Measurements from ENCODE around the gene SCFD2.

SCFD2 gene

GRCh38 chr4:52987392-52988056 is 378.3 kb downstream of the SCFD2 start:
- TF ChIP-seq POLR2A (IDR thresholded peaks at IDR 0.05; ENCODE audit: low read depth, low read length), result no peak
- DNase-seq (ENCODE audit: insufficient read length, low spot score) (no peak), FAIRE-seq (no peak)

DNA sequence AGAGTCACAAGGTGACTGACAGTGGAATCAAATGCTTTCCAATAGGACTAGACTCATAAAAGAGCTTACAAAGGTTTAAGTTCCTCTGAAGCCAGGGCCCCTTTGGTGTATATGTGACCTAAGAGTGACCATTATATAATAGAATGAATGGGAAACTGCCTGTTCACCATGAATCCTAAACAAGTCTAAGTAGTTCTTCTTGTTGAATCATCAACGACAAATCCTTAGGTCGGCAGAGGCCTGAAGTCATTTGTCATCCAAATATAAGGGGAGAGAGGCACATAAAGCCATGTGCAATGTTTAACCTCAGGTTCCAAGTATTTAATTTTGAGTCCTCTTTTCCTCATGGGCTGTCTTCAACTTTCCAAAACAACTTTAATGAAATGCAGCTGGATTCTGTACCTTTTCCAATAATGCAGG is 381.4 kb downstream of the SCFD2 start:
- no peak for DNase-seq (ENCODE audit: insufficient read length, low spot score)
- FAIRE-seq, result peak; percentile 78

DNA sequence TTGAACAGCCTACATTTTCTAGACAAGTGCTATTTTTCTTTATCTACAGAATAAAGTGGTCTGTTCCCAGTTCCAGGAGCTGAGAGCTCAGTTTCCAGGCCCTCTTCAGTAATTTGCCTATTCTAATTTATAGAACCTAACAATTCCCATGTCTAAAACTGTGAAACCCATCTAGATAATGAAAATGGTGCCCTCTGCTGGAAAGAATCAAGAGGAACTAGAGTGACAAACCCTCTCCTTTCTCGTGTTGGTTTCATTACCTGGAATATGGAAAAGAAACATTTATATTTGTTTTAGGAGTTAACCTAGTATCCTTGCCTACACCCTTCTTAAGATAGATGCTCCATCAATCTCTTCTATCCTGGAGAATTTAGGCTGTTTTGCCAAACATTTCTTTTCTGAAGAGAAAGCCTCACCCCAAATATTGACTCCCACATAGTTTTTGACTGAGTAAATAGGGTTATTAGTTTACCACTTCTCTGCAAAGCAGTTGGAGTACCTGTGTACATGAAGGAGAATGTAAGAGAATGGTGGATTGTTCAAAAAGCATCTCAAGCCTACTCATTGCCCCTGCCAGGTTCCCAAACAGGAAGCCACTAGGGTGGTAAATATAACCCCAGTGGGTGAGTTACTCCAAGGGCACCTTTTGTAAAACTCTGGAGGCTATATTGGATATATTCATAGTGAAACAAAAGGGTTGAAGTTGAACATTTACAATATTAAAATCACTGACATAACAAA is 382.1 kb downstream of the SCFD2 start:
- FAIRE-seq, result no peak
- DNase-seq (ENCODE audit: insufficient read length, low spot score), result peak; percentile 35
- TF ChIP-seq POLR2A (IDR thresholded peaks at IDR 0.05; ENCODE audit: low read depth, low read length), result no peak

More for the DNA sequence above, 381.4 kb downstream of the SCFD2 start:
- no peak for TF ChIP-seq POLR2A (IDR thresholded peaks at IDR 0.05; ENCODE audit: low read depth, low read length)

- no peak for TF ChIP-seq POLR2A (IDR thresholded peaks at IDR 0.05; ENCODE audit: low read depth, low read length)
- DNase-seq (ENCODE audit: insufficient read length, low spot score), result no peak
- FAIRE-seq, result no peak
Measured at GRCh38 chr4:52982946-52983340, 382.9 kb downstream of the SCFD2 start.

DNA sequence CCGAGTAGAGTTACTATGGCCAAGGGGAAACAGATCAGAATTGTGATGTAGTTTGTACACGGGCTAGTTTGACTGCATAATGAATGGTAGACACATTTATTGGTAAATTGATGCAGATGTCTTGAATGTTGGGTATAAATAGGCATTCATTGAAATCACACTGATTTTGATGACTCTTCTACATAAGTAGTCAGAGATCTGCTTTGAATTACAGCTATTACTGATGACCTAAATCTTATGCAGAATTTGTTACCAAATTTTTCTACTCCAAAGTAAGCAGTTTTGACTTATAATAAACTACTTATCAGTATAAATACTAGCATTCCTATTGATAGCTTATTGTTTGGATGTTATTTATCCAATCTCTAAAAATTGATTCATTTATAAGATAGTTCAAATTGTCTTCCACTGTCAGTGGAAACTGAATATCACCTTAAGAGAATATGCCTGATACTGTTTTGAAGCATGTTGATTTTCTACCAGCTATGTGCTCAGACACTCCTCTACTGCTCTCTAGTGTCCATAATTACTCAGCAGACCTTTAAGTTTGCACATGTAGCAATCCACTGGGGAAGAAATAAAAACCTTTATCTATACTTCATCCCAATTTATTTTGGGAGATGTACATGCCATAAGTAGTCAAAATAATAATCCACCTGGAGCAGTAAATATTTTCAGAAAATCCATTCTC is 383.5 kb downstream of the SCFD2 start:
- FAIRE-seq, result no peak
- DNase-seq (ENCODE audit: insufficient read length, low spot score), result no peak
- no peak for TF ChIP-seq POLR2A (IDR thresholded peaks at IDR 0.05; ENCODE audit: low read depth, low read length)

DNA sequence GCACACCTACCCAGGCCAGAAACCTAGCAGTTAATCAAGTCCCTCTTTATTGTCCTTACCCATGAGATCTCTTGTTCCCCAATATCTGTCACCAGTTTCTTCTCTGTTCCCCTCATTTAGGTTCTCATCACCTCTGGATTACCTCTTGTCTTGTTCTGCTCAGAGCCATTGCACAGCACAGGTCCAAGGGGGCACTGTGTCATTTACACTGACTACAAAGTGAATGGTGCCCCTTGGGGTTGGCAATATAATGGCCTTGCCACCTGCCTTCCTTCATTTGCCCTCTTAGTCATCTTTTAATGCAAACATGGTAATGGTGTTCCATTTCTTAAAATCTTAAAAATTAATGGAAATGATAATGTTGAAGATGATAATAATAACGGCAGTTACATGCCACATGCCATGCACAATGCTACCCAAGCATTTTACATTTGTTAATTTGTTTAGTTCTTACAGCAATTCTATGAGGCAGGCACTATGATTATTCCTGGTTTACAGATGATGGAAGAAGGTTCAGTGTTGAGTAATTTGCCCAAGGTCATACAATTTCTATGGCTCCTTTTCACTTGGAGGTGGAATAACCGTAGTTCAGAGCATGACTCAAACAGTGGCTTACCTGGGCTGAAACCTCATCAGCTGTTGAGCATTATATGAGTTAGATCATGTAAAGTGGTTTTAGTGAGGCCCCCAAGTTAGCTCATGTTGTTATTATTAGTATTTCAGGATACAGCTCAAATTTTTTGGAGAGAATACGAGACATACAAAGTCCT is 385.9 kb downstream of the SCFD2 start:
- no peak for FAIRE-seq
- TF ChIP-seq POLR2A (IDR thresholded peaks at IDR 0.05; ENCODE audit: low read depth, low read length), result no peak
- no peak for DNase-seq (ENCODE audit: insufficient read length, low spot score)

GRCh38 chr4:52979020-52979419 is 386.8 kb downstream of the SCFD2 start:
- FAIRE-seq, result no peak
- TF ChIP-seq POLR2A (IDR thresholded peaks at IDR 0.05; ENCODE audit: low read depth, low read length), result no peak
- no peak for DNase-seq (ENCODE audit: insufficient read length, low spot score)

- no peak for TF ChIP-seq POLR2A (IDR thresholded peaks at IDR 0.05; ENCODE audit: low read depth, low read length)
- DNase-seq (ENCODE audit: insufficient read length, low spot score), result no peak
- FAIRE-seq, result no peak
Measured at GRCh38 chr4:52977252-52977651, 388.6 kb downstream of the SCFD2 start.

DNA sequence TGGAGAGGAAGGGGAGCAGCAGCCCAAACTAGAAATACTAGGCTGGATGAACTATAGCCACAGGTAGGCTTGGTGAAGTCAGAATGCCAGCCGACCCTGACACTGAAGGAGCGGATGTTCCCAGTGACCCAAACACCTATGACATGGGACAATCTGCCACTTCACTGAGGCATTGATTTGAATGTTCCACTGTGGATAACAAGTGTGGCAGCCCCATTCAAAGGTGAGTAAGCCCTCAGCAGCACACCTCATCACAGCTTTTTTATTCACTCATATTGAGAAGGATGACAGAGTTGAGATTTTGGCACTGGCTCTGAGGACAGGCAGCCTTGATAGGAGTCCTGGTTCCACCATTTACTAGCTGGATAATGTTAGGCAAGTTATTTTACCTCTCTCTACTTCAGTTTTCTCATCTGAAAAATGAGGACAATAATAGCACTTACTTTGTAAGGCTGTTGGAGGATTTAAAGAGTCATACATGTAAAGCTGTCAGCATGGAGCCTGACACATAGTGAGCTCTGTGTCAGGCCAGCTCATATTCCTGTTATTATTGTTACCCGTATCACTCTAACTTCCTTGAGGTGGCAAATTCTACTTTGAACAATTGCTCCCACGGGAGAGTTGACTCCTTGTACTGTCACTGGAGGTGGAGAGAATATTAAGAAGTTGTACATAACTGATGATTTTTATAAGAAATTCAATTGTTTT is 389.2 kb downstream of the SCFD2 start:
- DNase-seq (ENCODE audit: insufficient read length, low spot score) (no peak), FAIRE-seq (no peak)
- TF ChIP-seq POLR2A (IDR thresholded peaks at IDR 0.05; ENCODE audit: low read depth, low read length), result no peak

- TF ChIP-seq POLR2A (IDR thresholded peaks at IDR 0.05; ENCODE audit: low read depth, low read length), result no peak
- DNase-seq (ENCODE audit: insufficient read length, low spot score) (no peak), FAIRE-seq (no peak)
Measured at GRCh38 chr4:52968691-52969090, 397.2 kb downstream of the SCFD2 start.

- no peak for DNase-seq (ENCODE audit: insufficient read length, low spot score)
- FAIRE-seq, result no peak
- TF ChIP-seq POLR2A (IDR thresholded peaks at IDR 0.05; ENCODE audit: low read depth, low read length), result no peak
Measured at GRCh38 chr4:52968241-52968640, 397.6 kb downstream of the SCFD2 start.

DNA sequence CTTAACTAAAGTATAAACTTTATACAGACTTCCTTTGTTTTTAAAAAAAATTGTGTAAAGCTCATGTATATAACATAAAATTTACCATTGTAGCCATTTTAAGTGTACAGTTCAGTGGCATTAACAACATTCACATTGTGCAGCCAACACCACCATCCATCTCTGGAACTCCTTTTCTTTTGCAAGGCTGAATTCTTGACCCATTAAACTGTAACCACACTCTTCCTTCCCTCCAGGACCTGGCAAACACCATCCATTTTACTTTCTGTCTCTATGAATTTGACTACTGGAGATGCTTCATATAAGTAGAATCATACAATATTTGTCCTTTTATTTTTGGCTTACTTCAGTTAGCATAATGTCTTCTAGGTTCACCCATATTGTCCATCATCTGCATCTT is 399.1 kb downstream of the SCFD2 start:
- no peak for FAIRE-seq
- DNase-seq (ENCODE audit: insufficient read length, low spot score), result no peak
- no peak for TF ChIP-seq POLR2A (IDR thresholded peaks at IDR 0.05; ENCODE audit: low read depth, low read length)

DNA sequence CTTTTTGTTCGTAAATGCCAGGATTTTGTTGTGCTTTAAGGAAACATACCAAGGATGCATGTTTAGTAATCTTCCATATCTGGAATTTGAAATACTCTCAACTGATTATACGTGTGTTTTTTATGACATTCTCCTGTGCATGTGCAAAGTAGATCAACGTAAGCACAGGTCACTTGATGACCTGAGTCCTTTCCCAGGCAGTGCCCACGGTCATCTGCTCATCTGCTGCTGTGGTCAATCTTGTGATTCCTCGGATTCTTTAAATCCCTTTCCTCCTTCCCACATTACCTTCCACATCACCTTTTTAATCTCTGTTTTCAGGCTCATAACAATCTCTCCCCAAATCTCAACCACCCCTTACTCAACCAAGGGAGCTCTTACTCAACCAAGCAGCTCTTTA is 399.7 kb downstream of the SCFD2 start:
- FAIRE-seq, result no peak
- TF ChIP-seq POLR2A (IDR thresholded peaks at IDR 0.05; ENCODE audit: low read depth, low read length), result no peak
- no peak for DNase-seq (ENCODE audit: insufficient read length, low spot score)
